ENCODE data around the gene MED27.

Gene MED27

DNA sequence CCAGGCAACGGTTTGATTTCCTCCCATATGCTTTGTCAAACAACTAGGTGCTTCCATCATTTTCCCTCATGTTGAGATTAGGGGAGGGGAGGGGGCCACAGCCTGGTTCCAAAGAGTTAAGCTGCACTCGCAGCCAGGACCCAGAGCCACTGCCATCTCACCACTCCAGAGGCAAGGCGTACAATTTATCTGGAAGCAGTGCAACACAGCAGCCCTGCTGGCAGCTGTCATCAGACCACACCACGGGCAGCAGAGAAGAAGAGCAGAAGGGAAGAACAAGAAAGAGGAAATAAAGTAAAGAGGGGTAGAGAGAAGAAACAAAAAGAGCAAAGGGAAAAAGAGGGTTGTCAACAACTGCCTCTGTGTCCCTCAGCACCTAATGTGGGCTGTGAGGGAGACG lies 38.9 kb downstream of the MED27 start:
- peak; percentile 47 to 55 for DNase-seq

DNA sequence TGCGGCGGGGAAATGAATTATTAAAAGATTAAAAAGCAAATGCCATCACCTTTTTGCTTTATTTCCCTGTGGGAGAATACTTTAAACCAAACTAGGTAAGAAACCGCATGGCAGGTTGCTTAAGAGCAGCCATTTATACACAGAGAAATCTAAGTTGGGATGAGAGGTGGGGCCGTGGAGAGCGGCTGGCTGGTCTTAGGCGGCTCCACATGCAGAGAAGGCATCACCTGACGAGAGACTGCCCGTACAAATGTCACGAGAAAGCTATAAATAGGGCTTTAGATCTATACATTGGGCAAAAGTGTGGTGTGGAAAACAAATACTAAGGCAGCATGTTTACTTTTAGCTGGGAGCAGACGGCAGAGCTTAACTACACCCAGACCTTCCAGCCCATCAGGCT lies 39.4 kb downstream of the MED27 start:
- DNase-seq, result peak in 1 of 2 experiments; percentile 56

DNA sequence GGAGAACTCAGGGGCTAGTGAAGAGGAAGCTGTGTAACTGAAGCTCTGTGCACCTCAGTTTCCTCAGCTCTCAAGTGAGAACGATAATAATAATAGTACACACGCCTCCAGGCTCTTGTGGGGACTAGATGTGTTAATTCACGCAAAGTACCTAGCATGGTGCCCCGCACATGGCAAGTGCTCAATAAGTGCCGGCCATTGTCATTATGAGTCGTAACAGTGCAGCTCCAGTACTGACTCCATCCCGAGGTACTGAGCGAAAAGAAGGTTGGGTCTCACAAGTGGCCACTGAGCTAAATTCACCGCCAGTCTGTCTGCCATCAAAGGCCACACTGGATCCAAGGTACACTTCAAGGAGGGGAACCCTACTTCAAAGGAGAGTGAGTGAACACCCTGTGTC lies 40.4 kb downstream of the MED27 start:
- no peak for DNase-seq

DNA sequence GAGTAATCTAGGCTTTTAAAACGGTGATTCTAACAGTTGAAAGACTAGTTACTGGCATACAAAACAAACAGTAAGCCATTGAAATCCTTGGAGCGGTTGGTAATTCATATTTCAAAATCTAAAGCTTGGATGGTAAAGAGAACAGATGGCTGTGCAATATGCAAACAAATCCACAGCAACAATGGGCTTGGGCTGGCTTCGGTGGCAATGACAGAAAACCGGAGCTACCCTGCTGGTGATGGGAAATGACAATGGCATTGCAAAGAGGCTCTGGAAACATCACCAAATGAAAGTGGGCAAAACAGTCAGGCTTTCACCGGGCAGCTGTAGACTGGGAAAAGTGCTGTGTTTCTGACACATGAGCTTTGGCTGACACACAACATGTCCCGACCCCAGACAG lies 42.2 kb downstream of the MED27 start:
- DNase-seq, result peak in 1 of 2 experiments; percentile 30

DNA sequence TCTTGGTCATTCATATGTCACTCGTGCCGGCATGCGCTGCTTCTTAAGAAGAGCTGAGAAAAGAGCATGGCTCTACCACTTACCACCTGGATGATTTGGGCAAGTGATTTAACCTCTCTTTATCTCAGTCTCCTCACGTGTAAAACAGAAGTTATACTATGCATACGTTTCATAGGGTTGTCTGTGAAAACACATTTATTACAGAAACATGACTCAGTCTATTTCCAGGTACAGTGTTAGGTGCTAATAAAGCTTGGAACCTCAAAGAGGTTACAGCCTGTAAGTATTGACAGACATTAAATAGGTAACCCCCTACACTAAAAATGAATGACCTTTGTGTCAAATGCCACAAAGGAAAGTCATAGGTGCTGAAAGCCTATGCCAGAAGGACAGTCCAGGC lies 43.1 kb downstream of the MED27 start:
- DNase-seq, result no peak

DNA sequence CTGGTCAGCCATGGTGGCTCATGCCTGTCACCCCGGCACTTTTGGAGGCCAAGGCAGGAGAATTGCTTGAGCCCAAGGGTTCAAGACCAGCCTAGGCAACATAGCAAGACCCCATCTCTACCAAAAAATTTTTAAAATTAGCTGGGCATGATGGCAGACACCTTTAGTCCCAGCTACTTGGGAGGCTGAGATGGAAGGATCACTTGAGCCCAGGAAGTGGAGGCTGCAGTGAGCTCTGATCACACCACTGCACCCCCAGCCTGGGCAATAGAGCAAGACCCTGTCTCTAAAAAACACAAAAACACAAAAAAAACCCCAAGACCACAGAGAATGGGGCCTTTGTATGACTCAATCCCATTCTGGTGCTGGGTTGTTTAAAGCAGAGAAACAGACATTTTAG lies 44.0 kb downstream of the MED27 start:
- no peak for DNase-seq

DNA sequence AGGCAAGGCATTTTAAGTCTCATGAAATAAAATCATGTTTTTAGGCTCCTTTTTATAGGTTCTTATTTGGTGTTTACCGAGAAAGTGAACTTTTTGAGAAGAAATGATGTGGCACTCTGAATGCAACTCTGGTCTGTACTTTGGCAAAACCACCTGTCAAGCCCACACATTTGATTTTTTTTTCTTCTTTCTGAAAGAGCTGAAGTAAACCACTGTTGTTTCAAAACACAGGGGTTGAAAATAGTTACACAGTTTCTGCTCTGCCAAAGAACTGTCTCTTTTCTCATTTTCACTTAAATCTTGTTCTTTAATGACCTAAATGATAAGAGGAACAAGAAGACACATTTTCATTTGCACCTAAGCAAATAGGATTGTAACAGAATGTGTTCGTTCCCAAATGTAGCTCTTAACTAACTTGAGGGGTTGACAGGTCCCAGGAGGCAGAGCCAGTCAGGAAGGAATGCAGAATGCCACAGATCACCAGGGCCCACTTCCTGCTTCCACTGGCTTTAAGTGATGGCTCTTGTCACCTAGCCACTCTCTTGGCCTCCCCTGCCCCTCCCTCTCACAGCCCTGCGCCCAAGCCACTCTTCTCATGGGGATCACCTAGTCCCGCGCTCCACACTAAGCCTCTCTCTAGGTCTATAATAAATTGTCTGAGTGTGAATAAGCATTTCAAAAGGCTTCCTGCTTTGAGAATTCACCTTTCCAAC lies 47.3 kb downstream of the MED27 start:
- DNase-seq, result no peak

DNA sequence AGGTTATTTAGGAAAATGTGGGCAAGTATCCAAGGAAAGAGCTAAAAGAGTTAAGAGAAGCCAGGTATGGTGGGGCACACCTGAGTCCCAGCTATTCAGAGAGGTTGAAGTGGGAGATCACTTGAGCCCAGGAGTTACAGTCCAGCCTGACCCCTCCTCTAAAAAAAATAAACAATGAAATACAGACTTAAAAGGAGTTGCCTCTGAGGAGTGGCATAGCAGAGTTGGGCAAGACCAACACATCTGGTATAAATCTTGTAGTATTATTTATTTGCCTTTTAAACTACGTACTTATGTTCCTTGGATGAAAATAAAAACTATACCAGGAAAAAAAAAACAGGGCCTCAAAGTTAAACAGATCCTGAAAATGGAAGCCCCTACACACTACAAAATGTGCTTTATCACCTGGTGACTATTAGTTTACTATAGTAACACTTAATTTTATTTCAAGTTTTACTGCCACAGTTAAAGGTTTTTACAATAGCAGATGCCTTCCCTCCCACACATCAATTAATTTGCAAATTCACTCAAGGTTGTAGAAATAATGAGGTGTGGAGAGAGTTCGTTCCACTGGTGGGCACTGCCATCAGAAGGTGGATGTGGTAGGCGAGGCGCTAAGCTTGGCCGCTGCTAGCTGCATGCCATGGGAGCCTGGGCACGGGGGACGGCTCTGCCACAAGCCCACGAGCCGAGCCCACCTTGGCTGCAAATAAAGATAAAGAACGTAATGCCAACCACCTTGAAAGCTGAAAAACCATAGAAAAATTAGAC lies 48.0 kb downstream of the MED27 start:
- no peak for DNase-seq

DNA sequence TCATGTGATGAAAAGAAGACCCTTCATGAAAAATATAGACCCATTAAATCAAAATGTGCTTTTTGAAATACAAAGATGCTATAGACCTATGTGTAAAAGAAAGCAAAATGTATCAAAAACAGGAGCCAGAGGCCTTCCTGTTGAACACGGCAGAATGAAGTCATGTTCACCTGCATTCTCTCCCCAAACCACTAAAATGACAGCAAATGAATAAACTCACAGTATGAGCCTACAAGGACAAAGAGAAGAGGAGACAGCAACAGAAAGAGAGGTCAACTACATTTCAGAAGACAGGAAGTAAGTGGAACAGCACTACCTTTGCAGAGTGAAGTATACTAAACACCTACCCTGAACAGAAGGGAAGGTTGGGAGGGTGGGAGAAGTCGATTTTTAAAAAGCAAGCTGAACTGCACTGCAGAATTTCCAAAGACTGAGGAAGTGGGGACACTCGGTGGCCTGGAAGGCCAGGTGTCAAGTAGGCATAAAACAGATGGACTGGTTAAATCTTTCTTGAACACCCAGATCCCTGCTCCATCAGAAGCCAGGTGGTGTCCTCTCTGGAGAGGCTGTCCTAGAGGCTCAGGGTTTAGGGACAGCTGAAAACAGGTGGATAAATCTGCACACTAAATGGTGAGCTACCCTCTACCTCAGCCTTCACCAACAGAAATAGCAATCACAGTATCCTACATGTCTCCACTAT lies 48.9 kb downstream of the MED27 start:
- DNase-seq, result no peak

DNA sequence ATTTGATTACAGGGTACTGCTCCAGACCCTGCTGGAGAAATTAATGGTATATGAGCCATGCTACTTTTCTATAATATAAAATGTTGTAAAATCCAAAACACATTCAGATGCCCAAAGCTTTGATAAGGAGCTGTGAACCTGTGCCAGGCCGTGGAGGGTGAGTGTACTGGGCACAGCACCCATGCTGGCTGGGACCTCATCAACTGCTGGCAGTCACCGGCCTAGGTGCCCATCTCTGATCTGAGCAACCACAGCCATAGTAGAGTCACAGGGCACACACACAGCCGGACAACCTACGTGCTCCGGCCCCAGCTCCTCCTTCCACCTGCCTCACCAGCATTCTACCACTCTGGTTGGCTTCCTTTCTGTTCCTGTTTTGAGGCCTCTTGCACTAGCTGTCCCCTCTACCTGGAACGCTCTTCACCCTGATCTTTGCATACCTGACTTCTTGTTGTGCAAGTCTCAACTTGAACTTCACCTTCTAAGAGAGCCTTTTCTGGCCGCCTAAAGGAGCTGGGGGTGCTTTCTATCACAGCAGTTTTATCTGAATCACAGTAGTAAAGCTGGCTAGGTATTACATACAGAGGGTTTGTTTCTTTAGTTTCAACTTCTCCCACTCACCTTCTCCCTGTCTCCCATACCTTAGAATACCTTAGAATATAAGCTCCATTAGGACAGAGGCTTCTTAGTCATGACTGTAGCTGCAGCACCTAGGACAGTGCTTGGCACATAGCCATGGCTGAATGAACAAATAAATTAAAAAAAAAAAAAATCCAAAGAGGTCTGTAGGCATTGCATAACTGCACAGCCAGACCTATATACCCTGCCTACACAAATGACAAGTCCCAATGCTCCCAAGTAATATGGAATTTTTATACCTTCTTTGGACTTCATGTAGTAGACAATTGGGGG lies 51.7 kb downstream of the MED27 start:
- DNase-seq, result no peak

DNA sequence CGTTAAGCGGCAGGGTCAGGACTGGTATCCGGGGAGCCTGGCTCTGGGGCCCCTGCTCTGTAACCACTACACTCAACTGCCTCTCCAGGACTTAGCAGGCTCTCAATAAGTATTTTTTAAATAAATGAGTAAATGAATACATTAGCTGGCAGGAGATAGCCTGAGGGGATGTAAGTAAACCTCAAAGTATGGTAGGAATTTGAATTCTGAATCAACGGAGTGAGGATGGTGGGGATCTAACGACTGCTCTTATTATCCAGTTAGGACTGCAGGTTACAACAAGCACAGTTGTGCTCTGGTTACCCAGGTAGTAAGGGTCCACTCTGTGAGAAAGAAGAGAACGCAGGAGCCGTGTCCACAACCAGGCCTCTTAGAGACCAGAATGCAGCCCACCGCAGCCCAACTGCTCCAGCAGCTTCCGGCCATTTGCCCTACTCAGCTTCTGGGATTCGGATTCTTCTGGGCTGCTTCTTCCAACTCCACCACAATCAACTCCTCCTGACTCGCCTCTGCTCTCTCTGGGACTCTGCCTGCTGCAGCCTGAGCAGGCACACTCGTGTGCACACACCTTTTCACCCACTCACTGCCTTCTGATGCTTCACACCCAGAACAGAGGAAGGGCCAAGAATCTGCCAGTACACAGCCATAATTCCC lies 52.6 kb downstream of the MED27 start:
- DNase-seq, result no peak

DNA sequence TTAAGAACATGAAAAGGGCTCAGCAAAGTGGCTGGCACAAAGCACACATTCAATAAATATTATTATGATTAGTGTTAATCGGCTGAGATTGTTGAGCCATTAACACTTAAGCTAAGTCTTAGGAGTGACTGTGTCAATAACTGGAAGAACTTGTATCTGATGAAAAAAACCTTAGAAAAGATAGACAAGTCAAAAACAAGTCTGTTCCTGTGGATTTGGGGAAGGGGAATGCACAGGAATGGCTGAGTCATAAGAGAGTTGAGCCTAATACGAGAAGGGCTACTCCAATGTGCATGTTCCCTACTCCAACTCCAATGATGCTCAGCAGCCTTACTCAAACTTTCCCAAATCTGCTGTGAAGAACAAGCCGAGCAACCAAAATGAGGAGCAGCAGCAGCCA lies 53.9 kb downstream of the MED27 start:
- DNase-seq, result no peak

DNA sequence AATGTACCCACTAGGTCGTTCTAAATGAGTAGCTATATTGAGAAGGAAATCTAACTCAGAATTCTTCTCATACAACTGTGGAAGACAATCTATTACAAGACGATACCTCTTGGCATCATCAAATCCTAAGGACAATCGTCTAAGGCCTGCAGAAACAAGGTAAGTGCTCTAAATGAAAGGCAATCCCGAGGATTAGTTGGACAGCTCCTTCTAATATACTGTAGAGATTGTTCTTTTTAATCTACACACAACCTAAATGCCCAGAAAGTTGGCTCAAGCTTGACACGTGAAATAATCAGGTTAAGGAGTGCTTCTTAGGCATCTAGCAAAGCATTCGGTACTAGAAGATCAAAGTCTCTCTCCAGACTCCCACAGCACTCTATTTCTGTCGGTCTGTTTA lies 55.1 kb downstream of the MED27 start:
- no peak for DNase-seq

DNA sequence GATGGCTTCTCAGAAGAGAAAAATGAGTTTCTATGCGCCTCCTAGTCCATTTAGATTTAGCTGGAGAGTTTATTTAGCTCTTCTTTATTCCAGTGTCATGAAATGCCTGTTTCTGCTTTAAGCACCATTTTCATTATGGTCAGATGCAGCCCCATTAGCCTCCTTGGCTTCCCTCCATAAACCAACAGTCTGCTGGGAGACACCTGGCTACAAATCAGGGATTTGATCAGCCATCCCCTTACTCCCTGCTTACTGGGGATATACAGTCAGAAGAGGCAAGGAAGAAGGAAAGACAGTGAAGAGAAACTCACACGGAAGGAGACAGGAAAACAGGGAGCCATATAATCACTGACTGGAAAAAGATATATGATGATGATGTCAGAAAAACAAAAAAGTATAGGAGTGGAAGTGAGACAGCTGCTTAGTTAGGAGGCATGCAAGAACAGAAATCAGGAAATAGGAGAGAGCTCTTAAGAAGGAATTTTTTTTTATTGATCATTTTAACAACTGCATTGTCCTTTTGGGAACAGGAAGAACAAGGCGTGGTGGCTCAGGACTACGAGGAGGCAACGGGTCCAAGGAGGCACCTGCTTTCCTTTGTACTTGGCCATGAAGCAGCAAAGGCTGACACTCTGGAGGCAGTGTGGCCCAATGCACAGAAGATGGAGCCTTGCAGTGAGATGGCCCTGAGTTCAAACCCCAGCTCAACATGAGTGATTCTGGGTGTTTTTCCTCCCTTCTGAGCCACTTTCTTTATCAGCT lies 56.1 kb downstream of the MED27 start:
- no peak for DNase-seq

DNA sequence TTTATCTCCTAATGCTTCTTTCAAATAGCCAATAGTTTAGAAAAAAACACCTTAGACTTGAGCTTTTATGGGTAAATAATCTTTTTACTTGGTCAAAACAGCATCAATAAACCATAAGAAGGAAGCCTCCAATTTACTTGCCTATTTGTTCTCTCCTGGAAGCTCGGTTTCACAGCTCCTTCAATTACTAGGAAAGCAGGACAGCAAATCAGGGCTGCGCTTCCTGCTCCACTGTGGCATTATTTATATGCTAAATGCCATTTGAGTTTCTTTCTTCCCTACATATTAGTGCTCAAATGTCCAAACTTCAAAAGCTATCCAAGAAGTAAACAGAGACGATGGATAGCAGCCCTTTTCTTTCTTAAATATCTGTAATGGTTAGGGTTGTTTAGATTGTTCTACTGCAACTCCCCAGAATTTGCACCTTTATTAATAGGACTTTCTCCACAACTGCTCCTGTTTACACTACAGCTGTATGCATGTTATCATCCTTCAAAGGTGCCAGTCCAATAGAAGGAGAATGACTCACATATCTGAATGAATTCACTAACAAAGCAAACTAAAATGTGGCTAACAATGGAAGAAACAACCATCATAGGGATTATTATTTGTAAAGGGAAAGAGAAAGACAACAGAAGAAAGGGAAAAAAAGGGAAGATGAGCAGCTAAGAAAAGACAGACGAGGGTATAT lies 58.7 kb downstream of the MED27 start:
- DNase-seq, result no peak

DNA sequence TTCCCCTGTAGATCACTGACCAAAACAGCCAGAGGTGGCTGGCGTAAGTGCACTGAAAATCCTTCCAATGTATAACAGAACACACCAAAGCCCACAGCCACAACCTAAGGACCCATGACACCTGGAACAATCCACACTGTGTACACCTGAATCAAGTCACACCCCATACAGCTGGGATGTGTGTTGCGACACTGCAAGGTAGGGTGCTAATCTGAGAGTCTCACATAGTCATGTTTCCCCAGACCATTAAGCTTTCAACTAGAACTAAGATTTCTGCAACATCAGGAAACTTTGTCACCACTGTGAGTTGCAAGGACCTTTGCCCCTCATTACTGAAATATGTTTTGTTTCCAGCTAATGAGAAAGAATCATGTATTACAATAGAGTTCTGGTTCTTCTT lies 59.4 kb downstream of the MED27 start:
- no peak for DNase-seq

DNA sequence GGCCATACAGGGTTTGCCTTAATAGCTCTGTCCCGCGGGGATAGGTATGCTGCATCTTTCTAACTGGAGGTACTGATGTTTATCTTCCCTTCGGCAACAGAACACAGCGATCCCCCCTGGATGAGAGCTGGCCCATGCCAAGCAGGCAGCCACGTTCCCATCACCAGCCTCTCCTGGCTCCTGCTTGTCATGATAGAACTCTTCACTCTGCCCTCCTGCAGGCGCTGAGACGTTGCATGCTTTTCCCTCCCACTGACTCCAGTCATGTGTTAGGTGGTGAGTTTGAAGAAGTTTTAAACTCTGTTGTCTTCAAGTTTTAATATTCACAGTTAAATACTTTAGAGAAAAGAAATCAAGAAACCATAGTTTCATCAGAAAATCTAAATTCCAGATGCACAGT lies 60.0 kb downstream of the MED27 start:
- no peak for DNase-seq

DNA sequence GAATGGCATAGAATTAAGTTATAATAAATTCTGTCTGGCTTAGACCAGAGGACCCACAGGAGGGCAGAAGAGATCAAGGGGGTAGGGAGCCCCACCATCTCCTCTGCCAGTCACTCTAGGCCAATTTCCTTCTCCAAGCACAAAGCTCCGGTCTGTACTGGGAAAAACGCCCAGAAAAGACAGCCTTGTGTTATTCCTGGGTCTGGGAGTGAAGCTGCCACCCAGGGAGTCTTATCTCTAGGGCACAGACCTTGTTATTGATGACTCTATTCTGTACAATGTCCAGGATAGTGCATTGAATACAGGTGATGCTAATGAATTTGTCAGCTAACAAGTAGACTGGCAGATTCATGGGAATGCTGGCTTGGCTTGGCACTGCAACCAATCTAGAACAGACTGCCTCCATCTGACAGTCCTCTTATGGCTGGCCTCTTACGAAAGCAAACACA lies 60.7 kb downstream of the MED27 start:
- no peak for DNase-seq

DNA sequence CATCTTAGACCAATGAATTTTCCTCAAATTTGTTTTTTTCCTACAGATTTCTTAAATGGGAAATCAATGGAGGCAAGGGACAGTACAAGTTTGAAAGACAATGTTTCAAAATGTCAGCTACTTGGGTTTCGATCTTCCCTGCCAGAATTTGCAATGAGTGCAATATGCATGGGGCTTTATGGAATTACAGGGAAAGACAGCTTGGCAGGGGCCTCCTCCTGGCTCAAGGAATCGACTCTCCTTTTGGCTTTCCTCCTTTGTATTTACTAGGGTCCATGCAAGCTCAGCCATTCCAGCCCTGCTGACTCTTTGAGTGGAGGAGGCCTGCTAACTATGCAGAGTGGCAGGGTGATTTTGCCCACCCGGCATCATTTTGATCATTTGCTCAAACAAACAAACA lies 63.2 kb downstream of the MED27 start:
- no peak for DNase-seq

DNA sequence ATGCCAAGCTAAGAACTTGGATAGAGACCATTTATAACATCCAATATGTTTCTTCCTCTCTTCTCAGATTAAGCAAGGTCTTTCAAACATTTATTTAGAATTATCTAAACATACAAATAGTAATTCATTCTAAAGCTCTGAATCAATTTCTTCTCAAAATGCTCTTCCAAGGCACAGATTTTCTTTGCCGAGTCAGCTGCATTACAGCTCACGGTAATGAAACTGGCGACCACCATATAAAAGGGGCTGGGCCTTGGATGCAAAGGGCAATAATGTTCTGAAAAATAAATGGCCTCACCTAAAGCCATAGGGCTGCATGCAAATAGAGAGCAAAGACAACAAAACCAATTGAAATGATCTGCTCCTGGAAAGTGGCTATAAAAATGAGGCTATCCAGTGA lies 63.8 kb downstream of the MED27 start:
- DNase-seq, result no peak

Measured in NCI-H187 (cell line).